Neutrophil (primary cell): ENCODE measurements around the gene RNU6-1.
A peak's percentile ranks its signal among the peaks of the same experiment; 100 is the strongest.

Experiments used
- H3K27ac ChIP-seq: fragments of 200-600 bp; sonication (generic); 2 replicates; pipeline ENCODE4 v1.5.1; 2016; ENCODE audit warnings: mild to moderate bottlenecking, moderate library complexity
- H3K27me3 ChIP-seq: fragments of 200-600 bp; sonication (generic); 2 replicates; pipeline ENCODE4 v1.6.0; 2016; ENCODE audit warnings: mild to moderate bottlenecking
- H3K36me3 ChIP-seq: fragments of 200-600 bp; sonication (generic); 2 replicates; pipeline ENCODE4 v1.5.1; 2017
- H3K4me1 ChIP-seq, 2 experiments: fragments of 200-600 bp in 1 of 2; sonication (generic) in 1 of 2; 1 replicate in 1 of 2; 2 replicates in 1 of 2; pipeline versions ENCODE4 v1.5.1 to v1.6.1; 2013 to 2016; ENCODE audit warnings: low read depth in 1 of 2, low read length in 1 of 2, mild to moderate bottlenecking in 1 of 2, moderate library complexity in 1 of 2; ENCODE audit not compliant: control insufficient read depth in 1 of 2, insufficient read depth in 1 of 2
- H3K4me3 ChIP-seq, 2 experiments: fragments of 200-600 bp in 1 of 2; sonication (generic) in 1 of 2; 1 replicate in 1 of 2; 2 replicates in 1 of 2; pipeline ENCODE4 v1.5.1; 2013 to 2016; ENCODE audit warnings: low read depth in 1 of 2, low read length in 1 of 2, mild to moderate bottlenecking in 1 of 2, moderate library complexity in 1 of 2
- H3K9me3 ChIP-seq: fragments of 200-600 bp; sonication (generic); 2 replicates; pipeline ENCODE4 v1.5.1; 2016
- CTCF ChIP-seq: fragments of 200-600 bp; sonication (generic); IDR thresholded peaks from 2 replicates; pipeline ENCODE4 v1.5.1; 2016; ENCODE audit warnings: antibody characterized with exemption

RNU6-1 gene

GRCh38 chr15:67836955-67837354 is 2.9 kb downstream of the RNU6-1 start:
- TF ChIP-seq CTCF = no peak
- no peaks in the 10 kb centered on the region for H3K36me3 ChIP-seq
- H3K4me3 ChIP-seq = no peak overlapping the region
- no peaks in the 10 kb centered on the region for H3K9me3 ChIP-seq
- H3K27ac ChIP-seq = no peak overlapping the region
- H3K27me3 ChIP-seq = peaks cover 46% of the 10 kb centered on the region
- H3K4me1 ChIP-seq = peaks cover 79 to 83% of the 10 kb centered on the region in 2 experiments

GRCh38 chr15:67836477-67836876 is 3.4 kb downstream of the RNU6-1 start:
- H3K27me3 ChIP-seq = peaks cover 50% of the 10 kb centered on the region
- peaks cover 77 to 81% of the 10 kb centered on the region in 2 experiments for H3K4me1 ChIP-seq
- H3K27ac ChIP-seq = no peak overlapping the region
- peak; percentile 81 for TF ChIP-seq CTCF
- no peaks in the 10 kb centered on the region for H3K36me3 ChIP-seq
- H3K4me3 ChIP-seq = peak overlapping the region; percentile 48 to 55
- H3K9me3 ChIP-seq = no peaks in the 10 kb centered on the region

- H3K27ac ChIP-seq = no peak overlapping the region
- peaks cover 73 to 77% of the 10 kb centered on the region in 2 experiments for H3K4me1 ChIP-seq
- H3K4me3 ChIP-seq = peak overlapping the region; percentile 48 to 55
- no peaks in the 10 kb centered on the region for H3K36me3 ChIP-seq
- no peaks in the 10 kb centered on the region for H3K9me3 ChIP-seq
- peaks cover 54% of the 10 kb centered on the region for H3K27me3 ChIP-seq
- TF ChIP-seq CTCF = no peak
Observed at GRCh38 chr15:67836134-67836455, 3.8 kb downstream of the RNU6-1 start.

GRCh38 chr15:67835297-67836133 is 4.3 kb downstream of the RNU6-1 start:
- Histone ChIP-seq H3K9me3 (no peaks in the 10 kb centered on the region), H3K4me1 (peaks cover 71 to 72% of the 10 kb centered on the region in 2 experiments), H3K27ac (no peak overlapping the region), H3K27me3 (peaks cover 60% of the 10 kb centered on the region), H3K4me3 (peak overlapping the region; percentile 48 to 55), H3K36me3 (no peaks in the 10 kb centered on the region)
- TF ChIP-seq CTCF = no peak

- no peaks in the 10 kb centered on the region for H3K36me3 ChIP-seq
- H3K9me3 ChIP-seq = no peaks in the 10 kb centered on the region
- TF ChIP-seq CTCF = no peak
- H3K27me3 ChIP-seq = peaks cover 68% of the 10 kb centered on the region
- peak overlapping the region; percentile 48 to 55 for H3K4me3 ChIP-seq
- no peak overlapping the region for H3K27ac ChIP-seq
- peaks cover 71 to 75% of the 10 kb centered on the region in 2 experiments for H3K4me1 ChIP-seq
Observed at GRCh38 chr15:67834581-67835296, 5.1 kb downstream of the RNU6-1 start.
